Hepatocyte (in vitro differentiated cells): ENCODE measurements around the gene SCART1.

Experiments
- EZH2 ChIP-seq: fragments of 200-600 bp; sonication (generic); IDR thresholded peaks from 2 replicates; pipeline ENCODE4 v1.6.1; 2016; ENCODE audit warnings: antibody characterized with exemption, mild to moderate bottlenecking, borderline replicate concordance
- EZH2phosphoT487 ChIP-seq: fragments of 200-600 bp; sonication (generic); IDR thresholded peaks from one replicate; pipeline ENCODE4 v1.6.1; 2018; ENCODE audit warnings: antibody characterized with exemption, mild to moderate bottlenecking, low read depth, moderate library complexity; ENCODE audit not compliant: unreplicated experiment, severe bottlenecking
- TF ChIP-seq, protein P1 (sequence below): fragments of 200-600 bp; sonication (generic); IDR thresholded peaks from 2 replicates; pipeline ENCODE4 v1.5.1; 2016; ENCODE audit warnings: antibody characterized with exemption, mild to moderate bottlenecking; ENCODE audit not compliant: poor library complexity

GRCh38 chr10:133439517-133440461, 14.0 kb upstream of the SCART1 start:
- TF ChIP-seq, protein P1, sequence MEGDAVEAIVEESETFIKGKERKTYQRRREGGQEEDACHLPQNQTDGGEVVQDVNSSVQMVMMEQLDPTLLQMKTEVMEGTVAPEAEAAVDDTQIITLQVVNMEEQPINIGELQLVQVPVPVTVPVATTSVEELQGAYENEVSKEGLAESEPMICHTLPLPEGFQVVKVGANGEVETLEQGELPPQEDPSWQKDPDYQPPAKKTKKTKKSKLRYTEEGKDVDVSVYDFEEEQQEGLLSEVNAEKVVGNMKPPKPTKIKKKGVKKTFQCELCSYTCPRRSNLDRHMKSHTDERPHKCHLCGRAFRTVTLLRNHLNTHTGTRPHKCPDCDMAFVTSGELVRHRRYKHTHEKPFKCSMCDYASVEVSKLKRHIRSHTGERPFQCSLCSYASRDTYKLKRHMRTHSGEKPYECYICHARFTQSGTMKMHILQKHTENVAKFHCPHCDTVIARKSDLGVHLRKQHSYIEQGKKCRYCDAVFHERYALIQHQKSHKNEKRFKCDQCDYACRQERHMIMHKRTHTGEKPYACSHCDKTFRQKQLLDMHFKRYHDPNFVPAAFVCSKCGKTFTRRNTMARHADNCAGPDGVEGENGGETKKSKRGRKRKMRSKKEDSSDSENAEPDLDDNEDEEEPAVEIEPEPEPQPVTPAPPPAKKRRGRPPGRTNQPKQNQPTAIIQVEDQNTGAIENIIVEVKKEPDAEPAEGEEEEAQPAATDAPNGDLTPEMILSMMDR, result no peak
- TF ChIP-seq EZH2 (no peak), EZH2phosphoT487 (no peak)
